ENCODE measurements around the gene RNF169. TPM values are rescaled to one million over a fixed set of nuclear protein-coding genes. Genes with fewer than 3 reads are reported as not detected.

RNF169 gene
- total and polyA plus RNA-seq, 2 donors (not counting 1 experiment from before 2014, with no cell fraction given): 6.7 to 28.4 TPM

- peaks cover 35% of the 10 kb centered on the region for H3K79me2 ChIP-seq (ENCODE audit: control insufficient read depth, insufficient read depth, low read length)
- H3K9ac ChIP-seq (ENCODE audit: low read length): no peak overlapping the region
- ATAC-seq (ENCODE audit: low read depth) (no peak), DNase-seq (no peak)
- H3K9me3 ChIP-seq (ENCODE audit: control extremely low read depth in 1 of 3, control insufficient read depth in 2 of 3, insufficient read depth in 1 of 3, low read length in 2 of 3): no peaks in the 10 kb centered on the region
- TF ChIP-seq CTCF (IDR thresholded peaks at IDR 0.05) (no peak), EZH2 (IDR thresholded peaks at IDR 0.05; ENCODE audit: borderline replicate concordance, insufficient read depth, low read depth, low read length, poor library complexity, severe bottlenecking) (no peak)
- no peaks in the 10 kb centered on the region for H3K9me3 Mint-ChIP-seq (ENCODE audit: insufficient read depth)
- H3K27ac ChIP-seq (ENCODE audit: low read length in 2 of 2): no peak overlapping the region
- no peak overlapping the region for H3K4me3 Mint-ChIP-seq
- intact Hi-C loops (cut with micrococcal nuclease): no loop called here
- H3K27me3 Mint-ChIP-seq: peaks cover 12% of the 10 kb centered on the region
- H3K27me3 ChIP-seq (replicated peaks in 1 of 4; ENCODE audit: control extremely low read depth in 1 of 4, control insufficient read depth in 3 of 4, insufficient read depth in 4 of 4, low read length in 3 of 4): peaks cover 0 to 12% (median 0%) of the 10 kb centered on the region in 4 experiments
- peaks cover 15% of the 10 kb centered on the region for H3K4me1 Mint-ChIP-seq
- POLR2A ChIA-PET: interaction anchor here (0.5 kb wide), 1 partner anchor 33 kb away, joined by 7 read pairs; no protein-coding TSS in a partner anchor
- CTCF ChIA-PET: interaction anchor here (0.8 kb wide), 1 partner anchor 16 kb away, joined by 3 read pairs; no protein-coding TSS in a partner anchor
- H3K27ac Mint-ChIP-seq: no peak overlapping the region
- no peaks in the 10 kb centered on the region for H4K20me1 ChIP-seq (ENCODE audit: control insufficient read depth, insufficient read depth, low read length, poor library complexity, severe bottlenecking)
- no peak overlapping the region for H3K4me3 ChIP-seq (ENCODE audit: control extremely low read depth in 1 of 5, extremely low read depth in 1 of 5, insufficient read depth in 1 of 5, low read depth in 2 of 5, low read length in 4 of 5)
- no peak overlapping the region for H3K4me2 ChIP-seq (replicated peaks; ENCODE audit: low read depth, low read length, poor library complexity, severe bottlenecking)
- H3K4me1 ChIP-seq (ENCODE audit: control insufficient read depth in 2 of 2, insufficient read depth in 2 of 2, low read length in 2 of 2): peaks cover 9 to 11% of the 10 kb centered on the region in 2 donors
- H2AFZ ChIP-seq (ENCODE audit: insufficient read depth, low read depth, low read length, poor library complexity, severe bottlenecking): no peak overlapping the region
- no peaks in the 10 kb centered on the region for H3K36me3 ChIP-seq (replicated peaks in 1 of 2; ENCODE audit: control extremely low read depth in 1 of 2, control insufficient read depth in 1 of 2, extremely low read depth in 1 of 2, insufficient read depth in 2 of 2, low read length in 1 of 2)
Observed at GRCh38 chr11:74743640-74744039, 5.0 kb upstream of the RNF169 start.

- Histone ChIP-seq H3K4me2 (replicated peaks; ENCODE audit: low read depth, low read length, poor library complexity, severe bottlenecking) (no peak overlapping the region), H3K4me3 (ENCODE audit: control extremely low read depth in 1 of 5, extremely low read depth in 1 of 5, insufficient read depth in 1 of 5, low read depth in 2 of 5, low read length in 4 of 5) (no peak overlapping the region), H3K36me3 (replicated peaks in 1 of 2; ENCODE audit: control extremely low read depth in 1 of 2, control insufficient read depth in 1 of 2, extremely low read depth in 1 of 2, insufficient read depth in 2 of 2, low read length in 1 of 2) (no peaks in the 10 kb centered on the region), H3K27me3 (replicated peaks in 1 of 4; ENCODE audit: control extremely low read depth in 1 of 4, control insufficient read depth in 3 of 4, insufficient read depth in 4 of 4, low read length in 3 of 4) (peaks cover 0 to 6% (median 0%) of the 10 kb centered on the region in 4 experiments), H3K9ac (ENCODE audit: low read length) (no peak overlapping the region), H3K79me2 (ENCODE audit: control insufficient read depth, insufficient read depth, low read length) (peaks cover 37% of the 10 kb centered on the region), H3K9me3 (ENCODE audit: control extremely low read depth in 1 of 3, control insufficient read depth in 2 of 3, insufficient read depth in 1 of 3, low read length in 2 of 3) (no peaks in the 10 kb centered on the region), H2AFZ (ENCODE audit: insufficient read depth, low read depth, low read length, poor library complexity, severe bottlenecking) (no peak overlapping the region), H3K27ac (ENCODE audit: low read length in 2 of 2) (no peak overlapping the region), H4K20me1 (ENCODE audit: control insufficient read depth, insufficient read depth, low read length, poor library complexity, severe bottlenecking) (no peaks in the 10 kb centered on the region), H3K4me1 (ENCODE audit: control insufficient read depth in 2 of 2, insufficient read depth in 2 of 2, low read length in 2 of 2) (peaks cover 9 to 12% of the 10 kb centered on the region in 2 donors)
- Mint-ChIP-seq H3K4me1 (peaks cover 16% of the 10 kb centered on the region), H3K4me3 (no peak overlapping the region), H3K9me3 (ENCODE audit: insufficient read depth) (no peaks in the 10 kb centered on the region), H3K27me3 (peaks cover 5% of the 10 kb centered on the region), H3K27ac (no peak overlapping the region)
- WGBS (ENCODE audit: insufficient coverage): 86% methylated on average over 3 of the region's 4 CpGs
- intact Hi-C loops (cut with micrococcal nuclease): no loop called here
- DNase-seq (no peak), ATAC-seq (ENCODE audit: low read depth) (no peak)
- ChIA-PET POLR2A (interaction anchor here (0.5 kb wide), 1 partner anchor 32 kb away, joined by 7 read pairs; no protein-coding TSS in a partner anchor), CTCF (interaction anchor here (0.8 to 1.2 kb wide), 2 partner anchors 17 to 18 kb away, joined by 3 to 4 read pairs; no protein-coding TSS in a partner anchor)
- TF ChIP-seq CTCF (IDR thresholded peaks at IDR 0.05) (no peak), EZH2 (IDR thresholded peaks at IDR 0.05; ENCODE audit: borderline replicate concordance, insufficient read depth, low read depth, low read length, poor library complexity, severe bottlenecking) (no peak)
Observed at GRCh38 chr11:74744277-74744676, 4.4 kb upstream of the RNF169 start.
